ENCODE data around the gene MRPL14. TPM values are rescaled to one million over a fixed set of nuclear protein-coding genes. Genes with fewer than 3 reads are reported as not detected.
A peak's percentile ranks its signal among the peaks of the same experiment; 100 is the strongest.

The MRPL14 gene
- total RNA-seq, 1 donor from 2014 or later = 65.5 TPM

GRCh38 chr6:44086931-44087574 is 40.2 kb downstream of the MRPL14 start:
- DNase-seq (ENCODE audit: low read depth, low spot score) = no peak
- no peaks in the 10 kb centered on the region for H3K9me3 Mint-ChIP-seq
- no peak overlapping the region for H3K4me3 Mint-ChIP-seq
- H3K36me3 Mint-ChIP-seq (ENCODE audit: low read depth) = no peaks in the 10 kb centered on the region
- peak overlapping the region; percentile 71 for H3K27ac Mint-ChIP-seq (ENCODE audit: unreplicated experiment)
- H3K4me1 Mint-ChIP-seq = peaks cover 10% of the 10 kb centered on the region
- TF ChIP-seq CTCF (conservative IDR thresholded peaks at IDR 0.05) = no peak
- H3K27me3 Mint-ChIP-seq (ENCODE audit: low read depth) = no peaks in the 10 kb centered on the region

GRCh38 chr6:44085219-44085618 is 42.0 kb downstream of the MRPL14 start:
- Mint-ChIP-seq H3K4me3 (no peak overlapping the region), H3K9me3 (no peaks in the 10 kb centered on the region), H3K36me3 (ENCODE audit: low read depth) (no peaks in the 10 kb centered on the region), H3K27ac (ENCODE audit: unreplicated experiment) (no peak overlapping the region), H3K27me3 (ENCODE audit: low read depth) (no peaks in the 10 kb centered on the region), H3K4me1 (peaks cover 10% of the 10 kb centered on the region)
- TF ChIP-seq CTCF (conservative IDR thresholded peaks at IDR 0.05) = no peak
- DNase-seq (ENCODE audit: low read depth, low spot score) = no peak

GRCh38 chr6:44084231-44085014 is 42.8 kb downstream of the MRPL14 start:
- Mint-ChIP-seq H3K27ac (ENCODE audit: unreplicated experiment) (peak overlapping the region; percentile 58), H3K9me3 (no peaks in the 10 kb centered on the region), H3K27me3 (ENCODE audit: low read depth) (no peaks in the 10 kb centered on the region), H3K4me1 (peaks cover 10% of the 10 kb centered on the region), H3K4me3 (peak overlapping the region; percentile 4), H3K36me3 (ENCODE audit: low read depth) (no peaks in the 10 kb centered on the region)
- no peak for TF ChIP-seq CTCF (conservative IDR thresholded peaks at IDR 0.05)
- no peak for DNase-seq (ENCODE audit: low read depth, low spot score)

- Mint-ChIP-seq H3K4me1 (peaks cover 15% of the 10 kb centered on the region), H3K27ac (ENCODE audit: unreplicated experiment) (peak overlapping the region; percentile 35), H3K9me3 (no peaks in the 10 kb centered on the region), H3K4me3 (no peak overlapping the region), H3K36me3 (ENCODE audit: low read depth) (no peaks in the 10 kb centered on the region), H3K27me3 (ENCODE audit: low read depth) (peaks cover 8% of the 10 kb centered on the region)
- no peak for TF ChIP-seq CTCF (conservative IDR thresholded peaks at IDR 0.05)
- DNase-seq (ENCODE audit: low read depth, low spot score) = no peak
These were observed 44.4 kb downstream of the MRPL14 start for GRCh38 chr6:44082872-44083321.

GRCh38 chr6:44081753-44082152 is 45.5 kb downstream of the MRPL14 start:
- Mint-ChIP-seq H3K4me3 (no peak overlapping the region), H3K4me1 (peaks cover 15% of the 10 kb centered on the region), H3K27ac (ENCODE audit: unreplicated experiment) (no peak overlapping the region), H3K9me3 (no peaks in the 10 kb centered on the region), H3K36me3 (ENCODE audit: low read depth) (no peaks in the 10 kb centered on the region), H3K27me3 (ENCODE audit: low read depth) (peaks cover 10% of the 10 kb centered on the region)
- DNase-seq (ENCODE audit: low read depth, low spot score) = no peak
- no peak for TF ChIP-seq CTCF (conservative IDR thresholded peaks at IDR 0.05)
